Testis (tissue), 2 donors: ENCODE data around the gene LTB.

ENCODE experiments used
- POLR2A ChIP-seq: fragments of 450-650 bp; IDR thresholded peaks from one replicate; pipeline ENCODE4 v1.6.1; 2017; ENCODE audit warnings: antibody characterized with exemption, mild to moderate bottlenecking, moderate library complexity
- TF ChIP-seq, protein P1 (sequence below), 3 experiments: fragments of 450-650 bp in 2 of 3; fragments of 200-600 bp in 1 of 3; sonication (generic) in 1 of 3; IDR thresholded peaks; one replicate each; pipeline ENCODE4 v1.5.1; 2016 to 2019; ENCODE audit warnings: antibody characterized with exemption in 3 of 3, mild to moderate bottlenecking in 2 of 3, moderate library complexity in 1 of 3

- TF ChIP-seq, protein P1, sequence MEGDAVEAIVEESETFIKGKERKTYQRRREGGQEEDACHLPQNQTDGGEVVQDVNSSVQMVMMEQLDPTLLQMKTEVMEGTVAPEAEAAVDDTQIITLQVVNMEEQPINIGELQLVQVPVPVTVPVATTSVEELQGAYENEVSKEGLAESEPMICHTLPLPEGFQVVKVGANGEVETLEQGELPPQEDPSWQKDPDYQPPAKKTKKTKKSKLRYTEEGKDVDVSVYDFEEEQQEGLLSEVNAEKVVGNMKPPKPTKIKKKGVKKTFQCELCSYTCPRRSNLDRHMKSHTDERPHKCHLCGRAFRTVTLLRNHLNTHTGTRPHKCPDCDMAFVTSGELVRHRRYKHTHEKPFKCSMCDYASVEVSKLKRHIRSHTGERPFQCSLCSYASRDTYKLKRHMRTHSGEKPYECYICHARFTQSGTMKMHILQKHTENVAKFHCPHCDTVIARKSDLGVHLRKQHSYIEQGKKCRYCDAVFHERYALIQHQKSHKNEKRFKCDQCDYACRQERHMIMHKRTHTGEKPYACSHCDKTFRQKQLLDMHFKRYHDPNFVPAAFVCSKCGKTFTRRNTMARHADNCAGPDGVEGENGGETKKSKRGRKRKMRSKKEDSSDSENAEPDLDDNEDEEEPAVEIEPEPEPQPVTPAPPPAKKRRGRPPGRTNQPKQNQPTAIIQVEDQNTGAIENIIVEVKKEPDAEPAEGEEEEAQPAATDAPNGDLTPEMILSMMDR (IDR thresholded peaks at IDR 0.05): no peak
- TF ChIP-seq POLR2A: no peak
Measured at GRCh38 chr6:31631209-31631608, 49.0 kb upstream of the LTB start.
